DOHH2 (cell line): ENCODE data around the gene IMMP2L.

Experiments used
- CTCF ChIP-seq: fragments of 200-600 bp; sonication (generic); IDR thresholded peaks from one replicate; pipeline ENCODE4 v1.5.1; 2014; ENCODE audit warnings: antibody characterized with exemption, mild to moderate bottlenecking, low read depth, low read length; ENCODE audit not compliant: poor library complexity, severe bottlenecking
- EZH2phosphoT487 ChIP-seq: fragments of 200-600 bp; sonication (generic); IDR thresholded peaks from 2 replicates; pipeline ENCODE4 v1.6.1; 2017; ENCODE audit warnings: borderline replicate concordance, mild to moderate bottlenecking, antibody characterized with exemption, low read length, moderate library complexity, mixed read lengths

- no peak for TF ChIP-seq CTCF
- TF ChIP-seq EZH2phosphoT487, result no peak
Measured at GRCh38 chr7:110804501-110804900, 757.8 kb downstream of the IMMP2L start.
